ENCODE data around the gene RASGRP1.

The RASGRP1 gene

GRCh38 chr15:38538328-38539007 is 26.1 kb downstream of the RASGRP1 start:
- no peak for DNase-seq (ENCODE audit: extremely low read depth in 1 of 2, low read depth in 1 of 2)

GRCh38 chr15:38536201-38536676 is 28.4 kb downstream of the RASGRP1 start:
- no peak for DNase-seq (ENCODE audit: extremely low read depth in 1 of 2, low read depth in 1 of 2)

- DNase-seq (ENCODE audit: extremely low read depth in 1 of 2, low read depth in 1 of 2) = no peak
Observed at GRCh38 chr15:38535491-38536200, 29.0 kb downstream of the RASGRP1 start.

- no peak for DNase-seq (ENCODE audit: extremely low read depth in 1 of 2, low read depth in 1 of 2)
Observed at GRCh38 chr15:38534691-38535090, 29.9 kb downstream of the RASGRP1 start.

GRCh38 chr15:38533926-38534325 is 30.7 kb downstream of the RASGRP1 start:
- no peak for DNase-seq (ENCODE audit: extremely low read depth in 1 of 2, low read depth in 1 of 2)

- no peak for DNase-seq (ENCODE audit: extremely low read depth in 1 of 2, low read depth in 1 of 2)
Observed at GRCh38 chr15:38533416-38533915, 31.1 kb downstream of the RASGRP1 start.

GRCh38 chr15:38532728-38533127 is 31.9 kb downstream of the RASGRP1 start:
- DNase-seq (ENCODE audit: extremely low read depth in 1 of 2, low read depth in 1 of 2) = no peak

GRCh38 chr15:38531509-38531908 is 33.1 kb downstream of the RASGRP1 start:
- no peak for DNase-seq (ENCODE audit: extremely low read depth in 1 of 2, low read depth in 1 of 2)

- no peak for DNase-seq (ENCODE audit: extremely low read depth in 1 of 2, low read depth in 1 of 2)
Observed at GRCh38 chr15:38530113-38530512, 34.5 kb downstream of the RASGRP1 start.

GRCh38 chr15:38528294-38528693 is 36.3 kb downstream of the RASGRP1 start:
- no peak for DNase-seq (ENCODE audit: extremely low read depth in 1 of 2, low read depth in 1 of 2)

- DNase-seq (ENCODE audit: extremely low read depth in 1 of 2, low read depth in 1 of 2) = no peak
Observed at GRCh38 chr15:38526158-38526557, 38.5 kb downstream of the RASGRP1 start.

- no peak for DNase-seq (ENCODE audit: extremely low read depth in 1 of 2, low read depth in 1 of 2)
Observed at GRCh38 chr15:38525489-38525888, 39.1 kb downstream of the RASGRP1 start.

GRCh38 chr15:38524156-38524555 is 40.5 kb downstream of the RASGRP1 start:
- DNase-seq (ENCODE audit: extremely low read depth in 1 of 2, low read depth in 1 of 2) = no peak

GRCh38 chr15:38522922-38523321 is 41.7 kb downstream of the RASGRP1 start:
- DNase-seq (ENCODE audit: extremely low read depth in 1 of 2, low read depth in 1 of 2) = no peak

- no peak for DNase-seq (ENCODE audit: extremely low read depth in 1 of 2, low read depth in 1 of 2)
Observed at GRCh38 chr15:38521316-38521715, 43.3 kb downstream of the RASGRP1 start.

GRCh38 chr15:38520035-38520434 is 44.6 kb downstream of the RASGRP1 start:
- DNase-seq (ENCODE audit: extremely low read depth in 1 of 2, low read depth in 1 of 2) = no peak

GRCh38 chr15:38518084-38518483 is 46.5 kb downstream of the RASGRP1 start:
- DNase-seq (ENCODE audit: extremely low read depth in 1 of 2, low read depth in 1 of 2) = no peak

GRCh38 chr15:38517312-38517975 is 47.2 kb downstream of the RASGRP1 start:
- DNase-seq (ENCODE audit: extremely low read depth in 1 of 2, low read depth in 1 of 2) = no peak

GRCh38 chr15:38516626-38517025 is 48.0 kb downstream of the RASGRP1 start:
- DNase-seq (ENCODE audit: extremely low read depth in 1 of 2, low read depth in 1 of 2) = no peak

- DNase-seq (ENCODE audit: extremely low read depth in 1 of 2, low read depth in 1 of 2) = no peak
Observed at GRCh38 chr15:38514601-38515000, 50.0 kb downstream of the RASGRP1 start.

GRCh38 chr15:38512901-38513300 is 51.7 kb downstream of the RASGRP1 start:
- DNase-seq (ENCODE audit: extremely low read depth in 1 of 2, low read depth in 1 of 2) = no peak

- DNase-seq (ENCODE audit: extremely low read depth in 1 of 2, low read depth in 1 of 2) = no peak
Observed at GRCh38 chr15:38509152-38509551, 55.5 kb downstream of the RASGRP1 start.

Measured in activated CD8-positive, alpha-beta memory T cell treated with anti-CD3 and anti-CD28 coated beads for 1 hour (primary cell).